Thymus (tissue), 11 donors: ENCODE measurements around the gene SLC35C1. TPM values are rescaled to one million over a fixed set of nuclear protein-coding genes. Genes with fewer than 3 reads are reported as not detected.

Experiments
- DNase-seq, 9 donors: peaks; one replicate each; pipeline ENCODE4 v3.0.0-alpha.2; 2013; ENCODE audit warnings: low spot score in 9 of 9, low read depth in 6 of 9, missing footprints in 1 of 9
- H3K27ac ChIP-seq, 2 donors: one replicate each; pipeline ENCODE4 v1.5.1; 2013; ENCODE audit warnings: control low read depth in 1 of 2, low read depth in 1 of 2, low read length in 1 of 2, mild to moderate bottlenecking in 1 of 2, moderate library complexity in 1 of 2
- H3K27me3 ChIP-seq, 2 donors: one replicate each; pipeline ENCODE4 v1.5.1; 2013; ENCODE audit warnings: low read length in 1 of 2; ENCODE audit not compliant: control insufficient read depth in 2 of 2, insufficient read depth in 1 of 2
- H3K36me3 ChIP-seq, 2 donors: one replicate each; pipeline ENCODE4 v1.5.1; 2013; ENCODE audit warnings: low read length in 1 of 2, mild to moderate bottlenecking in 1 of 2, moderate library complexity in 1 of 2; ENCODE audit not compliant: control insufficient read depth in 2 of 2, insufficient read depth in 2 of 2
- H3K4me1 ChIP-seq, 2 donors: one replicate each; pipeline ENCODE4 v1.5.1; 2013; ENCODE audit warnings: low read length in 2 of 2; ENCODE audit not compliant: control insufficient read depth in 2 of 2, insufficient read depth in 2 of 2
- H3K4me3 ChIP-seq, 2 donors: one replicate each; pipeline ENCODE4 v1.5.1; 2013; ENCODE audit warnings: low read length in 2 of 2, control low read depth in 1 of 2, mild to moderate bottlenecking in 1 of 2
- H3K9me3 ChIP-seq, 2 donors: one replicate each; pipeline ENCODE4 v1.5.1; 2013; ENCODE audit warnings: low read length in 1 of 2, mild to moderate bottlenecking in 1 of 2; ENCODE audit not compliant: control insufficient read depth in 2 of 2, insufficient read depth in 1 of 2
- WGBS: extraction: QIAGEN DNeasy Blood & Tissue Kit; methylation state at CpG from one replicate; pipeline ENCODE4 v1.1.7; 2013; 5-methylcytosine and 5-hydroxymethylcytosine counted together
- polyA plus RNA-seq: library from polyadenylated mRNA; stranded (reverse); fragments of 200-250 nt; gene quantifications from one replicate; pipeline ENCODE4 v1.2.3, GENCODE V29; 2013
- total RNA-seq: library from RNA; stranded (reverse); fragments of 120-200 nt; gene quantifications from one replicate; pipeline ENCODE4 v1.2.4, GENCODE V29; 2013
- donor health status: healthy.

The SLC35C1 gene
- total and polyA plus RNA-seq, 2 donors = 0.99 to 7.3 TPM

DNA sequence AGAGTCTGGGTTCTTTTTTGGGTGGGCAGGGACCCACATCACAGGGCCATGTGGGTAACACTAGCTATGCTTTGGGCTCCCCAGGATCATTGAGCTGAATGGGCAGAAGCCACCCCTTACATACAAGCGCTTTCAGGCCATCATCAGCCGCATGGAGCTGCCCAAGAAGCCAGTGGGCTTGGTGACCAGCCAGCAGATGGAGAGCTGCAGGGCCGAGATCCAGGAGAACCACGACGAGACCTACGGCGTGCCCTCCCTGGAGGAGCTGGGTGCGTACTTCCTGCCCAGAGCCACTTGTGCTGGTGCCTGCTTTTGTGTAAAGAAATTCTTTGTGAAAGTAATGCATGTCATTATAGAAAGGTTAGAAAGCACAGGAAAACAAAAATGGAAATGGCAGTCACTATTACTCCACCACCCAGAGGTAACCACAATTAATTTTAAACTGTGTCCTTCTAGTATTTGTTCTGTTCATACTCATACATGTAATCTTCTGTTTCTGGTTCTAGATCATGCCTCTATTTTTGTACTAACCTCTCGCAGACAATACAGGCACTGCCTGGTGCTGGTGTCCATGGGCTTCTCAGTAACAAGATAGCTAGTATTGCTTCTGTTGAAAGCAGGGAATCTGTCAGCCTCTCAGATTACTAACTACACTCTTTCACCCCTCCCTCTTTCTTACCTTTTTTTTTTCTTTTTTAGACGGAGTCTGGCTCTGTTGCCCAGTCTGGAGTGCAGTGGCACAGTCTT, 56.0 kb downstream of the SLC35C1 start:
- Histone ChIP-seq H3K4me1 (peaks cover 0 to 19% of the 10 kb centered on the region in 2 donors), H3K27ac (no peak overlapping the region), H3K36me3 (peaks cover 71 to 75% of the 10 kb centered on the region in 2 donors), H3K27me3 (no peaks in the 10 kb centered on the region), H3K9me3 (no peaks in the 10 kb centered on the region), H3K4me3 (no peak overlapping the region)
- no peak for DNase-seq
- 92% methylated on average over 10 of the region's 10 CpGs for WGBS

Other genes starting within 250 kb of the SLC35C1 start
- 0.80 TPM for gene CHST1, start 139.5 kb upstream of the SLC35C1 start, total RNA-seq
- 2.5 TPM for gene CHST1, start 139.5 kb upstream of the SLC35C1 start, polyA plus RNA-seq
- gene CRY2, start 42.3 kb downstream of the SLC35C1 start, total RNA-seq = 9.9 TPM
- 12.3 TPM for gene CRY2, start 42.3 kb downstream of the SLC35C1 start, polyA plus RNA-seq
- gene MAPK8IP1, start 80.5 kb downstream of the SLC35C1 start, total RNA-seq = 1.1 TPM
- gene MAPK8IP1, start 80.5 kb downstream of the SLC35C1 start, polyA plus RNA-seq = 2.1 TPM
- 0.52 TPM for gene FREY1, start 102.1 kb downstream of the SLC35C1 start, total RNA-seq
- gene FREY1, start 102.1 kb downstream of the SLC35C1 start, polyA plus RNA-seq = 0.62 TPM
- 29.6 TPM for gene PEX16, start 112.7 kb downstream of the SLC35C1 start, total RNA-seq
- 46.0 TPM for gene PEX16, start 112.7 kb downstream of the SLC35C1 start, polyA plus RNA-seq
- 3.5 TPM for gene LARGE2, start 117.5 kb downstream of the SLC35C1 start, total RNA-seq
- 12.2 TPM for gene LARGE2, start 117.5 kb downstream of the SLC35C1 start, polyA plus RNA-seq